ENCODE data around the gene KCNC4.

DNA sequence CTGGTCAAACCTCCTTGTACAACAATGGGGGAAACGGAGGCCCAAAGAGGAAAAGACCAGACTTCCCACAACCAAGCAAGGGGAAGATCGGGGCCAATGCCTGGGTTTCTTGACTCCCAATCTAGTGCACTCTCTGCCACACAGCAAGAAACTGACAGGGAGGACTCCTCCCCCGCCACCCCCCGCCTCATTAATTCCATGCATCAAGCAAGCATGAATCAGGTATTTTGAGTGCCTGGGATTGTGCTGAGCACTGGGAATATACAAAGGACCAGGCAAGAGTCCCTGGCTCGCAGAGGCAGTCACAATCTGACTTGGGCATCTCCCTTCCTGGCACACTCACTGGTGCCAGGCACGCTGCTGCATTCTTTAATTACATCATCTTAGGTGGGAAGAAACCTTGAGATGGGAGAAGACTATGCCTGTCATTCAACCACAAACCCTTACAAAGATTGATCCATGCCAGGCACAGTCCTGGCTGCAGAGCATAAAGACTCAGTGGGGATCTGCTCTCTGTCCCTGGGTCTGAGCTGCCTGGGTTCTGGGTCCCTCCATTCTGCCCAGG lies 4.4 kb upstream of the KCNC4 start:
- TF ChIP-seq POLR2AphosphoS5 (IDR thresholded peaks at IDR 0.05) (no peak), POLR2A (IDR thresholded peaks at IDR 0.05; ENCODE audit: low read depth) (no peak), EP300 (IDR thresholded peaks at IDR 0.05) (no peak)
- TF ChIP-seq, protein P1, sequence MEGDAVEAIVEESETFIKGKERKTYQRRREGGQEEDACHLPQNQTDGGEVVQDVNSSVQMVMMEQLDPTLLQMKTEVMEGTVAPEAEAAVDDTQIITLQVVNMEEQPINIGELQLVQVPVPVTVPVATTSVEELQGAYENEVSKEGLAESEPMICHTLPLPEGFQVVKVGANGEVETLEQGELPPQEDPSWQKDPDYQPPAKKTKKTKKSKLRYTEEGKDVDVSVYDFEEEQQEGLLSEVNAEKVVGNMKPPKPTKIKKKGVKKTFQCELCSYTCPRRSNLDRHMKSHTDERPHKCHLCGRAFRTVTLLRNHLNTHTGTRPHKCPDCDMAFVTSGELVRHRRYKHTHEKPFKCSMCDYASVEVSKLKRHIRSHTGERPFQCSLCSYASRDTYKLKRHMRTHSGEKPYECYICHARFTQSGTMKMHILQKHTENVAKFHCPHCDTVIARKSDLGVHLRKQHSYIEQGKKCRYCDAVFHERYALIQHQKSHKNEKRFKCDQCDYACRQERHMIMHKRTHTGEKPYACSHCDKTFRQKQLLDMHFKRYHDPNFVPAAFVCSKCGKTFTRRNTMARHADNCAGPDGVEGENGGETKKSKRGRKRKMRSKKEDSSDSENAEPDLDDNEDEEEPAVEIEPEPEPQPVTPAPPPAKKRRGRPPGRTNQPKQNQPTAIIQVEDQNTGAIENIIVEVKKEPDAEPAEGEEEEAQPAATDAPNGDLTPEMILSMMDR (IDR thresholded peaks at IDR 0.05) = no peak
